Measurements from ENCODE around the gene TBC1D23. TPM values are rescaled to one million over a fixed set of nuclear protein-coding genes. Genes with fewer than 3 reads are reported as not detected.

The TBC1D23 gene
- total RNA-seq, 2 donors from 2014 or later = 18.3 to 23.6 TPM

DNA sequence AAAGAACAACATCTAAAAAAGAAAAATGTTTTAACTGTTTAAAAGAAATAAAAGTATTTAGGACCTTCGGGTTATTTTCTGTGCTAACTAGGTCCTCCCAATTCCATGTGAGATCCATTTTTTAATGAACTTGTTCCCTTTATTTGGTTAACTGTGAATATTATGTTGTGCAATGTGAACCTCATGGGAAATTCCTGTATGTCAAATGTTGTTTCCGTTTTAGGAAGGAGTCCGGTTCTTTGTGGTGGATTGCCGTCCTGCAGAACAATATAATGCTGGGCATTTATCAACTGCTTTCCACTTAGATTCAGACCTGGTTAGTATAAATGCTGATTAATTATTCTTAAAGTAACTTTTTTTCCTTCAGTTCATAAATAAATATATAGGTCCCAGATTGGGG is 38.2 kb downstream of the TBC1D23 start:
- Histone ChIP-seq H3K4me1 (replicated peaks) (no peaks in the 10 kb centered on the region), H3K9me3 (no peaks in the 10 kb centered on the region), H3K27ac (no peak overlapping the region), H3K27me3 (replicated peaks; ENCODE audit: insufficient read depth) (no peaks in the 10 kb centered on the region), H3K36me3 (no peaks in the 10 kb centered on the region), H3K4me3 (no peak overlapping the region)
- intact Hi-C loops (cut with DNase I) = no loop called here
- DNase-seq (ENCODE audit: low spot score) = no peak
- no peak for TF ChIP-seq POLR2A (IDR thresholded peaks at IDR 0.05)
- TF ChIP-seq POLR2AphosphoS5 (IDR thresholded peaks at IDR 0.05) = no peak
- TF ChIP-seq, protein P1, sequence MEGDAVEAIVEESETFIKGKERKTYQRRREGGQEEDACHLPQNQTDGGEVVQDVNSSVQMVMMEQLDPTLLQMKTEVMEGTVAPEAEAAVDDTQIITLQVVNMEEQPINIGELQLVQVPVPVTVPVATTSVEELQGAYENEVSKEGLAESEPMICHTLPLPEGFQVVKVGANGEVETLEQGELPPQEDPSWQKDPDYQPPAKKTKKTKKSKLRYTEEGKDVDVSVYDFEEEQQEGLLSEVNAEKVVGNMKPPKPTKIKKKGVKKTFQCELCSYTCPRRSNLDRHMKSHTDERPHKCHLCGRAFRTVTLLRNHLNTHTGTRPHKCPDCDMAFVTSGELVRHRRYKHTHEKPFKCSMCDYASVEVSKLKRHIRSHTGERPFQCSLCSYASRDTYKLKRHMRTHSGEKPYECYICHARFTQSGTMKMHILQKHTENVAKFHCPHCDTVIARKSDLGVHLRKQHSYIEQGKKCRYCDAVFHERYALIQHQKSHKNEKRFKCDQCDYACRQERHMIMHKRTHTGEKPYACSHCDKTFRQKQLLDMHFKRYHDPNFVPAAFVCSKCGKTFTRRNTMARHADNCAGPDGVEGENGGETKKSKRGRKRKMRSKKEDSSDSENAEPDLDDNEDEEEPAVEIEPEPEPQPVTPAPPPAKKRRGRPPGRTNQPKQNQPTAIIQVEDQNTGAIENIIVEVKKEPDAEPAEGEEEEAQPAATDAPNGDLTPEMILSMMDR (IDR thresholded peaks at IDR 0.05) = no peak
- 90% methylated on average over 4 of the region's 4 CpGs for WGBS

GRCh38 chr3:100306695-100307094 is 45.9 kb downstream of the TBC1D23 start:
- H3K4me1 ChIP-seq (replicated peaks) = no peaks in the 10 kb centered on the region
- TF ChIP-seq POLR2A (IDR thresholded peaks at IDR 0.05) (no peak), POLR2AphosphoS5 (IDR thresholded peaks at IDR 0.05) (no peak)
- TF ChIP-seq, protein P1 (IDR thresholded peaks at IDR 0.05) = no peak
- H3K36me3 ChIP-seq = no peaks in the 10 kb centered on the region
- no peaks in the 10 kb centered on the region for H3K9me3 ChIP-seq
- no peaks in the 10 kb centered on the region for H3K27me3 ChIP-seq (replicated peaks; ENCODE audit: insufficient read depth)
- 62% methylated on average over 1 of the region's 1 CpG for WGBS
- intact Hi-C loops (cut with DNase I) = no loop called here
- no peak overlapping the region for H3K27ac ChIP-seq
- no peak for DNase-seq (ENCODE audit: low spot score)
- no peak overlapping the region for H3K4me3 ChIP-seq

GRCh38 chr3:100310355-100310965 is 49.7 kb downstream of the TBC1D23 start:
- WGBS = 53% methylated on average over 3 of the region's 3 CpGs
- intact Hi-C loops (cut with DNase I) = loop anchor here (10.0 kb wide), 1 partner anchor 284 kb away; no protein-coding TSS in a partner anchor
- no peak for TF ChIP-seq POLR2A (IDR thresholded peaks at IDR 0.05)
- TF ChIP-seq POLR2AphosphoS5 (IDR thresholded peaks at IDR 0.05) = no peak
- TF ChIP-seq, protein P1 (IDR thresholded peaks at IDR 0.05) = no peak
- H3K36me3 ChIP-seq = no peaks in the 10 kb centered on the region
- no peaks in the 10 kb centered on the region for H3K27me3 ChIP-seq (replicated peaks; ENCODE audit: insufficient read depth)
- no peaks in the 10 kb centered on the region for H3K4me1 ChIP-seq (replicated peaks)
- H3K4me3 ChIP-seq = no peak overlapping the region
- no peak for DNase-seq (ENCODE audit: low spot score)
- H3K27ac ChIP-seq = no peak overlapping the region
- no peaks in the 10 kb centered on the region for H3K9me3 ChIP-seq

DNA sequence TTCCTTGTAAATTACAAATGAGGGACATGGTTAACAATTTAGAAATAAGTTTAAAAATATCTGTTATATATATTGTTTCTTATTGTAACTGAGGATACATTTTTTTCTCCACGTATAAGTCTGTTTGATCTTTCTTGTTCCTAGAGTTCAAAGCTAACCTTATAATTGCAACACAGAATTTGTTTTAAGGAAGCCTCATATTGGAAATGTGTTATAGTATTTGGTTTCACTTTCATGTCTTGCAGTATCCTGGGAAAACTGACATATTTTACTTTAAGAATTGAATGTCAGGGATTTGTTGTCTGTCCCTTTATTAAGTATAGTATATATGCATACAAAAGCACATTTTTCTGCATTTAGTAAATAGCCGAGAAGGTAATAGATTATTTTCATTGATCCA is 50.2 kb downstream of the TBC1D23 start:
- 69% methylated on average over 2 of the region's 2 CpGs for WGBS
- no peak overlapping the region for H3K27ac ChIP-seq
- no peak for DNase-seq (ENCODE audit: low spot score)
- TF ChIP-seq, protein P1 (IDR thresholded peaks at IDR 0.05) = no peak
- no peak for TF ChIP-seq POLR2A (IDR thresholded peaks at IDR 0.05)
- TF ChIP-seq POLR2AphosphoS5 (IDR thresholded peaks at IDR 0.05) = no peak
- H3K27me3 ChIP-seq (replicated peaks; ENCODE audit: insufficient read depth) = no peaks in the 10 kb centered on the region
- no peaks in the 10 kb centered on the region for H3K9me3 ChIP-seq
- no peak overlapping the region for H3K4me3 ChIP-seq
- no peaks in the 10 kb centered on the region for H3K36me3 ChIP-seq
- H3K4me1 ChIP-seq (replicated peaks) = no peaks in the 10 kb centered on the region
- intact Hi-C loops (cut with DNase I) = loop anchor here (10.0 kb wide), 1 partner anchor 284 kb away; no protein-coding TSS in a partner anchor

GRCh38 chr3:100316641-100317069 is 55.9 kb downstream of the TBC1D23 start:
- DNase-seq (ENCODE audit: low spot score) = no peak
- no peak for TF ChIP-seq POLR2A (IDR thresholded peaks at IDR 0.05)
- TF ChIP-seq, protein P1 (IDR thresholded peaks at IDR 0.05) = peak in 3 of 4 experiments; percentile 58 to 70 (median 63)
- H3K36me3 ChIP-seq = peaks cover 0 to 4% of the 10 kb centered on the region in 2 donors
- H3K27me3 ChIP-seq (replicated peaks; ENCODE audit: insufficient read depth) = no peaks in the 10 kb centered on the region
- no peaks in the 10 kb centered on the region for H3K9me3 ChIP-seq
- intact Hi-C loops (cut with DNase I) = loop anchor here (10.0 kb wide), 1 partner anchor 278 kb away; no protein-coding TSS in a partner anchor
- WGBS = 30% methylated on average over 8 of the region's 8 CpGs
- H3K4me3 ChIP-seq = no peak overlapping the region
- no peaks in the 10 kb centered on the region for H3K4me1 ChIP-seq (replicated peaks)
- no peak overlapping the region for H3K27ac ChIP-seq
